ENCODE data around the gene MAPKAPK5.
"Not testable (repeated sequence)": the region's sequence is repeated elsewhere in the genome, so short reads cannot be mapped to it uniquely, and the experiment has no call there.

Gene MAPKAPK5

DNA sequence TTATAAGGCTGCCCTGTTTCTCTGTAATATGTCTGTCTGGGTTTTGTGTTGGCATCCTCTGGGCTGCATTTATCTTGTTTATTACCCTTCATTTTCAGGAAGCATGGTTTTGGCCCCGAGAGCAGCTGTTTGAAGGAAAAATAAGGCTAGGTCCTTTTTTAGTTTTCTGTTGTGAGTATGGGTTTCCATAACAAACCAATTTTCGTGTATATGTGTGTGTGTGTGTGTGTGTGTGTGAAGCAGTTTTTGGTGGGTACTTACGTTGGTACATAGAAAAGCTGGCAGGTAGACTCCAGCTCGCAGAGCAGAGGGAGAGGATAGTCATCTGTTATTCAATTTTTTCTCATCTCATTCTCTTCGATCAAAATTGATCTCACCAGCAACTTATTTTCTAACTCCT lies 52.5 kb downstream of the MAPKAPK5 start:
- peak overlapping the region; percentile 85 for H3K27ac Mint-ChIP-seq
- no peaks in the 10 kb centered on the region for H3K27me3 Mint-ChIP-seq
- no peaks in the 10 kb centered on the region for H3K4me1 Mint-ChIP-seq
- no peak overlapping the region for H3K4me3 Mint-ChIP-seq
- peaks cover 22% of the 10 kb centered on the region for H3K36me3 Mint-ChIP-seq
- no peaks in the 10 kb centered on the region for H3K9me3 Mint-ChIP-seq

DNA sequence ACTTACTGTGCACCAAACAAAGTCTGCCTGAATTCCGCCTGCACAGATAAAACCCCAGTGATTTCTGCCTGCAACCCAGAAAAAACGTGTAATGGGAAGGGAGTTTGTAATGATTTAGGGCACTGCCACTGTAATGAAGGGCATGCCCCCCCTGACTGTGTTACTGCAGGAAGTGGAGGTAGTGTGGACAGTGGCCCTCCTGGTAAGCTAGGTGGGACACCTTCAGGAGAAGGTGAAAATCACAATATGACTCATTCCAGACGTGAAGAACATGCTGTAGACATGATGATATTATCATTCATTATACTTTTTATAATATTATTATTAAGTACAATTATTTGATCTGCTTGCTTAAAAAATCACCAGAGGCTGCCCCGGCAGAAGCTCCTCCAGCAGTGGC lies 59.2 kb downstream of the MAPKAPK5 start:
- H3K4me3 Mint-ChIP-seq: no peak overlapping the region
- H3K27me3 Mint-ChIP-seq: no peaks in the 10 kb centered on the region
- H3K4me1 Mint-ChIP-seq: peaks cover under 1% of the 10 kb centered on the region
- peaks cover 3% of the 10 kb centered on the region for H3K9me3 Mint-ChIP-seq
- peaks cover 17% of the 10 kb centered on the region for H3K36me3 Mint-ChIP-seq
- no peak overlapping the region for H3K27ac Mint-ChIP-seq

DNA sequence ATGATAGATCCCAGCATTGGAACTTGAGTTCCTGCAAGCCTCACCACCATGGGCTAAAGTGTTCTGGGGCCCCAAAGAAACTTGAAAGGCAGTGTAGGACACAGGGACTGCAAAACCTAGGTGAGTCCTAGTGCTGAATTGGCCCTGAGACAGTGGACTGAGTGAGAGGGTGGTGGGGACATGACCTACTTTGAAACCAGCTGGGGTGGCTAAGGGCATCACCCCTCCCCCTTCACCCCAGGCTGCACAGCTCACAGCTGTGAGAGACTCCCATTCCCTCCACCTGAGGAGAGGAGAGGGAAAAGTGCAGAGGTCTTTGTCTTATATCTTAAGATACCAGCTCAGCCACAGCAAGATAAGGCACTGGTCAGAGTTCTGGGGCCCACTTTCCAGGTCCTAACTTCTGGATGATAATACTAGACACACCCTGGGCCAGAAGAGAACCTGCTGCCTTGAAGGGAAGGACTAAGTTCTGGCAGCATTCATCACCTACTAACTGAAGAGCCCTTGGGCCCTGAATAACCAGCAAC lies 62.5 kb downstream of the MAPKAPK5 start:
- no peak overlapping the region for H3K27ac Mint-ChIP-seq
- no peaks in the 10 kb centered on the region for H3K27me3 Mint-ChIP-seq
- no peak overlapping the region for H3K4me3 Mint-ChIP-seq
- H3K9me3 Mint-ChIP-seq: peaks cover 21% of the 10 kb centered on the region
- H3K36me3 Mint-ChIP-seq: peaks cover 25% of the 10 kb centered on the region
- peaks cover 3% of the 10 kb centered on the region for H3K4me1 Mint-ChIP-seq

DNA sequence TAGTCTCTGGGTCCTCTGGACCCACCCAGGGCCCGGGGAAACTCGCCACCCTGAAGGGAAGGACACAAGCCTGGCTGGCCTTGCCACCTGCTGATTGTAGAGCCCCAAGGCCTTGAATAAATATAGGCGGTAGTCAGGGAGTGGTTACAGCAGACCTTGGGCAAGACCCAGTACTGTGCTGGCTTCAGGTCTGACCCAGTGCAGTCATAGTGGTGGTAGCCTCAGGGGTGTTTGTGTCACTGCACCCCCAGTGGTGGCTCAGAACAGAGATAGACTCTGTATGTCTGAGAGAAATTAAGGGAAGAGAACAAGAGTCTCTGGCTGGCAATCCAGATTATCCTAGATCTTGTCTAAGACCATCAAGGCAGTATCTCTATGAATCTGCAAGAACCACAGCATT lies 63.5 kb downstream of the MAPKAPK5 start:
- H3K36me3 Mint-ChIP-seq: peaks cover 27% of the 10 kb centered on the region
- H3K27ac Mint-ChIP-seq: no peak overlapping the region
- H3K9me3 Mint-ChIP-seq: peaks cover 21% of the 10 kb centered on the region
- peaks cover 3% of the 10 kb centered on the region for H3K4me1 Mint-ChIP-seq
- no peaks in the 10 kb centered on the region for H3K27me3 Mint-ChIP-seq
- no peak overlapping the region for H3K4me3 Mint-ChIP-seq

DNA sequence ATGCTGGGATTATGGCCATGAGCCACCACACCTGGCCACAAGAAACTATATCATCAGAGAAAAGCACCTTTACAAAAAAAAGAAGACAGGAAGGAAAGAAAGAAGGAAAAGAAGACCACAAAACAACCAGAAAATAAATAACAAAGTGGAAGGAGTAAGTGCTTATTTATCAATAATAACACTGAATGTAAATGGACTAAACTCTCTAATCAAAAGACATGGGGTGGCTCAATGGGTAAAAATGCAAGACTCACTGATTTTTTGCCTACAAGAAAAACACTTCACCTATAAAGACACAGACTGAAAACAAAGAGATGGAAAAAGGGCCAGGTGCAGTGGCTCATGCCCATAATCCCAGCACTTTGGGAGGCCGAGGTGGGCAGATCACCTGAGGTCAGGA lies 65.7 kb downstream of the MAPKAPK5 start:
- Mint-ChIP-seq H3K4me3 (no peak overlapping the region), H3K27ac (no peak overlapping the region)

DNA sequence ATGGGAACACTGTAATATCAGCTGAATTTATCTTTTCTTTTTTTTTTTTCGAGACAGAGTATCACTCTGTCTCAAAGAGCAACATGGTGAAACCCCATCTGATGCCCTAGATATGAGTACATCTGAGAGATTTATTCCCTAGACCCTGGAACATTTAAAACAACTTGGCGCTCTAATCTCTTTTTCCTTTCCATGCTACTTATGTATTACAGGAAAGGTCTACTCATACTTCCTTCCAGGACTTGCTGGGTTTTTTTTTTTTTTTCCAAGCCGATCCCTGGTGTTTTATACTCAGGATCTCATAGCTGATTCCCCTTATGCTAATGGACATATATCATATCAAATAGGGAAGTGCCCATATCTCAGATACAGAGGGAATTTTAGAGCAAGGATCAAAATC lies 83.1 kb downstream of the MAPKAPK5 start:
- Mint-ChIP-seq H3K4me1 (no peaks in the 10 kb centered on the region), H3K9me3 (no peaks in the 10 kb centered on the region), H3K4me3 (no peak overlapping the region), H3K27ac (no peak overlapping the region), H3K27me3 (no peaks in the 10 kb centered on the region), H3K36me3 (peaks cover 1% of the 10 kb centered on the region)

More for the DNA sequence above, 65.7 kb downstream of the MAPKAPK5 start:
- H3K36me3 Mint-ChIP-seq: peaks cover 31% of the 10 kb centered on the region
- no peaks in the 10 kb centered on the region for H3K27me3 Mint-ChIP-seq
- H3K9me3 Mint-ChIP-seq: peaks cover 21% of the 10 kb centered on the region
- peaks cover 3% of the 10 kb centered on the region for H3K4me1 Mint-ChIP-seq

DNA sequence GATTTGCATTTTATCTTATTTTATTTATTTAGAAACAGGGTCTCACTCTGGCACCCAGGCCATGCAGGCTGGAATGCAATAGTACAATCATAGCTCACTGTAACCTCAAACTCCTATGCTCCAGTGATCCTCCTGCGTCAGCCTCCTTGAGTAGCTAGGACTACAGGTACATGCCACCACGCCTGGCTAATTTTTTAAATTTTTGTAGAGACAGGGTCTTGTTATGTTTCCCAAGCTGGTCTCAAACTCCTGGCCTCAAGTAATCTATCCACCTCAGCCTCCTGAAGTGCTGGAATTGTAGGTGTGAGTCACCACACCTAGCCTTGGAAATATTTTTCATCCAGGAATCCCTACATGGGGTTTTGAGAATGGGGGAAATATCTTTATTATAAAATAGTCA lies 84.6 kb downstream of the MAPKAPK5 start:
- no peaks in the 10 kb centered on the region for H3K9me3 Mint-ChIP-seq
- H3K27me3 Mint-ChIP-seq: no peaks in the 10 kb centered on the region
- H3K27ac Mint-ChIP-seq: no peak overlapping the region
- peaks cover 2% of the 10 kb centered on the region for H3K36me3 Mint-ChIP-seq
- no peaks in the 10 kb centered on the region for H3K4me1 Mint-ChIP-seq
- no peak overlapping the region for H3K4me3 Mint-ChIP-seq

DNA sequence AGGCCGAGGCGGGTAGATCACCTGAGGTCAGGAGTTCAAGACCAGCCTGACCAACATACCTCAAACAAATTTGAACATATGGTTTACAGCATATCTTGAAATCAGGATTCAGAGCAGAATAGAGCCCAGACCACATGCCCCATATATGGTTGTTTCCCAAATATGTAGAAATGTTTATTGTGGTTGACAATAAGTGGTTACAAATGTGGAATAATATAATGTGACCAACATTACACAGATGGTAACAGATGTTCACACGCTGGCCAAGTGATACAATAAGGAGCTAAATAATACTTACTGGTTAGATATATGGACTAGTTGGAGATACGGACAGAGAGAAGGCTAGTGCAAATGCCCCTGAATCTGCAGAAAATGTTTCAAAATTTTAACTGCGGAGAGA lies 85.3 kb downstream of the MAPKAPK5 start:
- Mint-ChIP-seq H3K4me3 (no peak overlapping the region), H3K27me3 (no peaks in the 10 kb centered on the region), H3K9me3 (no peaks in the 10 kb centered on the region), H3K4me1 (no peaks in the 10 kb centered on the region), H3K27ac (no peak overlapping the region), H3K36me3 (peaks cover 6% of the 10 kb centered on the region)

DNA sequence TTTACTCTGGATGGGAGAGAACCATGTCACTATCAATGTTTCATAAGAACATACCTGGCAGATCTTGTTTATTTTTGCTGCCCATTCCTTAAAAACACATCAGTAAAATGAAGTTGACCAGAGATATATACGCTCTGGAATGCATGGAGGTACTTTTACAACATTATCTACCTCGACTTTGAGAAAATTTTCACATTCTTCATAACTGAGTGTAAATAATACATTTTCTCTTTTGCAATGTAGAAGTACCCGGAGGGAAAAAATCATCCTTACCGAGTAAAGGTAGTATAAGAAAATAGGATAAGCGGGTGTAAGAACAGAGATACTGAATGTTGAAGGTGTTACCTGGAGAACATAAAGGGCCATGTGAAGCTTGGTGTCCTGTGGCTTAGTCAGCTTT lies 90.2 kb downstream of the MAPKAPK5 start:
- Mint-ChIP-seq H3K27me3 (no peaks in the 10 kb centered on the region), H3K4me3 (no peak overlapping the region), H3K9me3 (no peaks in the 10 kb centered on the region), H3K27ac (no peak overlapping the region), H3K36me3 (peaks cover 9% of the 10 kb centered on the region), H3K4me1 (no peaks in the 10 kb centered on the region)

DNA sequence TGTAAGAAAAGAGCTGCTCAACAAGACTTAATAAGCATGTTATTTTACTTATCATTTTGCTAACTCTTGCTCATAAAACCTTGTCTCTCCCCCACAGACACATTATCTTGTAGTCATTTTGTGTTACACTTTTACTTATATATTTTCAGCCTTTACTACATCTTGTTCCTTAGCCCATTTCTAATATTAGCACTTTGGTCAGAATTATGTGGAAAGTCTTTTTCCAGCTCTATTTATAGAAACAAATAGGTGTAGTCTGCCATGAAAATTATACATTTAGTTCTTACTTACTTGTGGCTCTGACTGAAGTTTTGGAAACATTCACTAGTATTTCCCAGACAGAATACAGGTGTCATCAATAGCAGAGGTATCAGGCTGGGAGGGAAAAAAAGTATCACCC lies 94.8 kb downstream of the MAPKAPK5 start:
- no peaks in the 10 kb centered on the region for H3K9me3 Mint-ChIP-seq
- H3K36me3 Mint-ChIP-seq: peaks cover 6% of the 10 kb centered on the region
- H3K4me1 Mint-ChIP-seq: no peaks in the 10 kb centered on the region
- H3K27me3 Mint-ChIP-seq: no peaks in the 10 kb centered on the region
- no peak overlapping the region for H3K27ac Mint-ChIP-seq
- no peak overlapping the region for H3K4me3 Mint-ChIP-seq

DNA sequence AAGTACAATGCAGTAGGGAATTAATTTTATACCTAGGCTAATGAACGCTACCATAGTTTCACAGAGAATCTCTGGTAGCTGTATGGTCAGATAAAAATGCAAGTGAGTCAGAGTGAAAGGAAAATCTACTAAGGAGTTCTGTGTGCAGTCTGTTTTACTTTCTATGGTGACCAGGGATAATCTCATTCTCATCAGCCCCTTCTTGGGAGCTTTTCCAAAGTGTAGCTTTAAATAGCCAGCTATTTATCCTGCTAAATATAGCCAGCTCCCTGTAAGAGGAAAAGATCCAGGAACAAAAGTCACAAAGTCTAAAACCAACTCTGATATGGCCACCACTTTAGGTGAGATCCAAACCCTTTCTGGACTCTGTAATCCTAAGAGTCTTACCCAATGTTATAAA lies 95.4 kb downstream of the MAPKAPK5 start:
- Mint-ChIP-seq H3K36me3 (peaks cover 3% of the 10 kb centered on the region), H3K27me3 (no peaks in the 10 kb centered on the region), H3K4me1 (peaks cover under 1% of the 10 kb centered on the region), H3K27ac (no peak overlapping the region), H3K4me3 (no peak overlapping the region), H3K9me3 (no peaks in the 10 kb centered on the region)

DNA sequence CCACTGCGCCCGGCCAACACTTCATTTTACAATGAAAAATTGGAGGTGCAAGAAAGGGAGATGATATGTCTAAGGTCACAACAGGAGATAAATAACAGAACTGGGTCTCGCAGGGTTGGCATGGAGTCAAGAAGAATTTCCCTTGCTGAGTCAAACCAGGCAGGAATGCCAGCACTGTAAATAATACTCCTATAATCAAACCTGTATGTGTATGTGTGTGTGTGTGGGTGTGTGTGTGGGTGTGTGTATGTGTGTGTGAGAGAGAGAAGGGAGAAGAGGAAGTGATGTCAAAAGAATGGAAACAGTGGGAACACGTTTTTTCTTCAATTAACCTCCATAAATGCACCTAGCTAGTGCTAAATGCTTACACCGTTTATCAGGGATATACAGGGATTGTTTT lies 100.5 kb downstream of the MAPKAPK5 start:
- peak overlapping the region; percentile 55 for H3K27ac Mint-ChIP-seq
- H3K36me3 Mint-ChIP-seq: no peaks in the 10 kb centered on the region
- no peak overlapping the region for H3K4me3 Mint-ChIP-seq
- H3K9me3 Mint-ChIP-seq: no peaks in the 10 kb centered on the region
- peaks cover 21% of the 10 kb centered on the region for H3K4me1 Mint-ChIP-seq
- no peaks in the 10 kb centered on the region for H3K27me3 Mint-ChIP-seq

DNA sequence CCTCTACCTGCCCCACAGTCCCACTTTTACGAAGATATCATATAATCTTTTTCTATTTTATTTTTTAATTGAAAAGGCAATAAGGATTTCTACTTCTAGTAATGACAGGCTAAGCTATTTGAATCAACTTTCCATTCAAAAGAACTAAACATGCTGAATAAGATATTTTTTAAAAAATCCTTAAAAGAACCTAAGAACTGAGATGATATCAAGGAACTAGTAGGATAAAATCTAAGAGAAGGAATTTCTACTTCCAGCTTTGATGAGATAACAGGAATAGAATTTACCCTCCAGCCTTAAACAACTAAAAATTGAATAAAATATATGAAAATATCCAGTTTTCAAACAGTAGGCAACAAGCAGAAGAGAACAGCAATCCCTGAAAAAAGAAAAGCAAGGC lies 101.9 kb downstream of the MAPKAPK5 start:
- no peaks in the 10 kb centered on the region for H3K27me3 Mint-ChIP-seq
- H3K9me3 Mint-ChIP-seq: no peaks in the 10 kb centered on the region
- no peaks in the 10 kb centered on the region for H3K36me3 Mint-ChIP-seq
- no peak overlapping the region for H3K27ac Mint-ChIP-seq
- H3K4me1 Mint-ChIP-seq: peaks cover 26% of the 10 kb centered on the region
- H3K4me3 Mint-ChIP-seq: no peak overlapping the region

DNA sequence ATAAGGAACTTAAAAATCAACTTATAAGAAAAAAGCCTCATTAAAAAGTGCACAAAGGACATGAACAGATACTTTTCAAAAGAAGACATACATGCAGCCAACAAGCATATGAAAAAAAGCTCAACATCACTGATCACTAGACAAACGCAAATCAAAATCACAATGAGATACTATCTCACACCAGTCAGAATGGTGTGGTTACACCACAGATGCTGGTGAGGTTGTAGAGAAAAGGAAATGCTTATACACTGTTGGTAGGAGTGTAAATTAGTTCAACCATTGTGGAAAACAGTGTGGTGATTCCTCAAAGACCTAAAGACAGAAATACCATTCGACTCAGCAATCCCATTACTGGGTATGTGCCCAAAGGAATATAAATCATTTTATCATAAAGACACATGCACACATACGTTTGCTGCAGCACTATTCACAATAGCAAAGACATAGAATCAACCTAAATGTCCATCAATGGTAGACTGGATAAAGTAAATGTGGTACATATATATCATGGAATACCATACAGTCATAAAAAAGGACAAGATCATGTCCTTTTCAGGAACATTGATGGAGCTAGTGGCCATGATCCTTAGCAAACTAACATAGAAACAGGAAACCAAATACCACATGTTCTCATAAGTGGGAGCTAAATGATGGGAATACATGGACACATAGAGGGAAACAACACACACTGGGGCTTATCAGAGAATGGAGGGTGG lies 109.1 kb downstream of the MAPKAPK5 start:
- peaks cover 50% of the 10 kb centered on the region for H3K4me1 Mint-ChIP-seq
- peak overlapping the region; percentile 86 for H3K27ac Mint-ChIP-seq
- H3K4me3 Mint-ChIP-seq: peak overlapping the region; percentile 19
- not testable (repeated sequence) for H3K9me3 Mint-ChIP-seq, H3K27me3 Mint-ChIP-seq
- H3K36me3 Mint-ChIP-seq: peaks cover 15% of the 10 kb centered on the region

Measured in activated naive CD4-positive, alpha-beta T cell treated with anti-CD3 and anti-CD28 coated beads, Interleukin-2, amount 50 U/mL, for 24 hours (primary cell).